GM23338 (cell line): ENCODE measurements around the gene MT1A. TPM values are rescaled to one million over a fixed set of nuclear protein-coding genes. Genes with fewer than 3 reads are reported as not detected.

Source experiments
- ATAC-seq: fragments of 200-7000 bp; cut with Tn5 transposase; 3 replicates; pipeline ENCODE4 v1.9.1; 2020
- DNase-seq: peaks from one replicate; pipeline ENCODE4 v3.0.0-alpha.2; 2015; ENCODE audit warnings: low spot score
- H2AFZ ChIP-seq: fragments of 200-600 bp; sonication (generic); 2 replicates; pipeline ENCODE4 v1.8.0; 2016; ENCODE audit warnings: antibody characterized with exemption, mild to moderate bottlenecking, moderate library complexity
- H3F3A ChIP-seq: fragments of 200-600 bp; sonication (generic); replicated peaks from 2 replicates; pipeline ENCODE4 v1.8.0; 2017; ENCODE audit warnings: antibody characterized with exemption, mixed run types, low read depth
- H3K27ac ChIP-seq: fragments of 200-600 bp; sonication (generic); 2 replicates; pipeline ENCODE4 v1.6.1; 2016; ENCODE audit warnings: low read depth
- H3K27me3 ChIP-seq: fragments of 200-600 bp; sonication (generic); 2 replicates; pipeline ENCODE4 v1.8.0; 2016; ENCODE audit warnings: mild to moderate bottlenecking, mixed run types, moderate library complexity; ENCODE audit not compliant: insufficient read depth
- H3K36me3 ChIP-seq: fragments of 200-600 bp; sonication (generic); 2 replicates; pipeline ENCODE4 v1.8.0; 2016; ENCODE audit warnings: mild to moderate bottlenecking; ENCODE audit not compliant: insufficient read depth
- H3K4me1 ChIP-seq: fragments of 200-600 bp; sonication (generic); 2 replicates; pipeline ENCODE4 v1.8.0; 2016; ENCODE audit warnings: mild to moderate bottlenecking, moderate library complexity; ENCODE audit not compliant: insufficient read depth
- H3K4me2 ChIP-seq: fragments of 200-600 bp; sonication (generic); 2 replicates; pipeline ENCODE4 v1.7.1; 2017; ENCODE audit warnings: mixed run types
- H3K4me3 ChIP-seq: fragments of 200-600 bp; sonication (generic); 2 replicates; pipeline ENCODE4 v1.6.1; 2016; ENCODE audit warnings: mixed run types
- H3K79me2 ChIP-seq: fragments of 200-600 bp; sonication (generic); replicated peaks from 2 replicates; pipeline ENCODE4 v1.8.0; 2017; ENCODE audit warnings: mild to moderate bottlenecking; ENCODE audit not compliant: insufficient read depth
- H3K9me2 ChIP-seq: fragments of 200-600 bp; sonication (generic); 2 replicates; pipeline ENCODE4 v1.8.0; 2017; ENCODE audit not compliant: insufficient read depth
- H4K20me1 ChIP-seq: fragments of 200-600 bp; sonication (generic); replicated peaks from 2 replicates; pipeline ENCODE4 v1.8.0; 2017; ENCODE audit warnings: mild to moderate bottlenecking; ENCODE audit not compliant: insufficient read depth
- H3K27ac Mint-ChIP-seq: 2 replicates; pipeline ENCODE4 v1.8.0; 2020; ENCODE audit warnings: inconsistent platforms, mild to moderate bottlenecking, moderate library complexity, mixed read lengths
- H3K27me3 Mint-ChIP-seq: 3 replicates; pipeline ENCODE4 v1.8.0; 2022; ENCODE audit warnings: low read depth, mild to moderate bottlenecking, moderate library complexity, mixed read lengths, inconsistent platforms; ENCODE audit not compliant: insufficient read depth, poor library complexity
- H3K36me3 Mint-ChIP-seq: 3 replicates; pipeline ENCODE4 v1.8.0; 2021; ENCODE audit warnings: low read depth, mild to moderate bottlenecking, inconsistent platforms, moderate library complexity, mixed read lengths
- H3K4me1 Mint-ChIP-seq: 3 replicates; pipeline ENCODE4 v1.8.0; 2020; ENCODE audit warnings: mild to moderate bottlenecking, inconsistent platforms, mixed read lengths
- H3K4me3 Mint-ChIP-seq: 3 replicates; pipeline ENCODE4 v1.8.0; 2021; ENCODE audit warnings: moderate library complexity, mild to moderate bottlenecking, inconsistent platforms, mixed read lengths
- H3K9me3 Mint-ChIP-seq: 3 replicates; pipeline ENCODE4 v1.8.0; 2020; ENCODE audit warnings: moderate library complexity, mild to moderate bottlenecking, inconsistent platforms, mixed read lengths
- CREB1 ChIP-seq: fragments of 250-450 bp; sonication (Bioruptor Pico); IDR thresholded peaks from 2 replicates; pipeline ENCODE4 v1.5.0; 2020; ENCODE audit warnings: low read depth, mild to moderate bottlenecking, moderate library complexity
- JUNB ChIP-seq: IDR thresholded peaks from one replicate; pipeline ENCODE4 v1.6.1; 2016; ENCODE audit warnings: antibody characterized with exemption; ENCODE audit not compliant: unreplicated experiment
- POLR2AphosphoS5 ChIP-seq: IDR thresholded peaks from 2 replicates; pipeline ENCODE4 v1.6.1; 2016; ENCODE audit warnings: antibody characterized with exemption, low read depth
- STAT1 ChIP-seq: IDR thresholded peaks from one replicate; pipeline ENCODE4 v1.6.1; 2016; ENCODE audit warnings: antibody characterized with exemption; ENCODE audit not compliant: unreplicated experiment
- ZNF331 ChIP-seq: fragments of 250-450 bp; sonication (Bioruptor Pico); IDR thresholded peaks from 2 replicates; pipeline ENCODE4 v1.5.0; 2020; ENCODE audit warnings: low read depth, mild to moderate bottlenecking, moderate library complexity
- polyA plus RNA-seq: library from polyadenylated mRNA; unstranded; fragments of >200 nt; fragmentation: Nextera tagmentation; extraction: Ambion mirVana; gene quantifications from 2 replicates; pipeline ENCODE4 v1.2.1, GENCODE V29; 2016
- total RNA-seq: library from RNA; depleted of rRNA; stranded (reverse); fragments of >200 nt; shearing (Covaris generic); gene quantifications from 2 replicates; pipeline ENCODE4 v1.2.3, GENCODE V29; 2014
- TF ChIP-seq, protein P1 (sequence below), 2 experiments: fragments of 200-600 bp in 1 of 2; sonication (generic) in 1 of 2; conservative IDR thresholded peaks; 2 replicates each; pipeline versions ENCODE4 v1.5.1 to v1.6.1; 2016 to 2017; ENCODE audit warnings: antibody characterized with exemption in 2 of 2, low read depth in 2 of 2, mild to moderate bottlenecking in 2 of 2, moderate library complexity in 1 of 2
- TF ChIP-seq, protein P2 (sequence below): IDR thresholded peaks from one replicate; pipeline ENCODE4 v1.6.1; 2018; ENCODE audit warnings: antibody characterized with exemption; ENCODE audit not compliant: unreplicated experiment

The MT1A gene
- total and polyA plus RNA-seq, 2 experiments from 2014 or later = 2.5 TPM; not detected in 1

DNA sequence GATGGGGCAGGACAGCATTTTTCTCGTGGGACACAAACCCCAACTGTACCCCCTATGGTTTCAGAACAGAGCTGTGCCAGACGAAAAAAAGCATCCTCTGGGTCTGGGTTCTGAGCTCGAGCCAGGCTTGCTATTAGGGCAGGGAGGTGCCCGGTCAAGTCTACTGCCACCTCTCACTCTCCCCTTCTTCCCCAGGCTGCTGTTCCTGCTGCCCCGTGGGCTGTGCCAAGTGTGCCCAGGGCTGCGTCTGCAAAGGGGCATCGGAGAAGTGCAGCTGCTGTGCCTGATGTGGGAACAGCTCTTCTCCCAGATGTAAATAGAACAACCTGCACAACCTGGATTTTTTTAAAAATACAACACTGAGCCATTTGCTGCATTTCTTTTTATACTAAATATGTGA lies 11.8 kb upstream of the MT1A start:
- H3K4me2 ChIP-seq = peak overlapping the region; percentile 62; the same call in 1 of the 2 replicates
- H3K4me3 ChIP-seq = 0 out of 2 replicates have a peak overlapping the region, but pooled peaks have one; percentile 63
- peaks cover 10% of the 10 kb centered on the region; the same call in 1 of the 2 replicates for H3F3A ChIP-seq
- ATAC-seq (no peak), DNase-seq (no peak)
- peaks cover 8% of the 10 kb centered on the region; the same call in 1 of the 2 replicates for H4K20me1 ChIP-seq
- TF ChIP-seq ZNF331 (CRISPR knock-in tag) (no peak), STAT1 (no peak), CREB1 (CRISPR knock-in tag) (no peak)
- TF ChIP-seq, protein P1, sequence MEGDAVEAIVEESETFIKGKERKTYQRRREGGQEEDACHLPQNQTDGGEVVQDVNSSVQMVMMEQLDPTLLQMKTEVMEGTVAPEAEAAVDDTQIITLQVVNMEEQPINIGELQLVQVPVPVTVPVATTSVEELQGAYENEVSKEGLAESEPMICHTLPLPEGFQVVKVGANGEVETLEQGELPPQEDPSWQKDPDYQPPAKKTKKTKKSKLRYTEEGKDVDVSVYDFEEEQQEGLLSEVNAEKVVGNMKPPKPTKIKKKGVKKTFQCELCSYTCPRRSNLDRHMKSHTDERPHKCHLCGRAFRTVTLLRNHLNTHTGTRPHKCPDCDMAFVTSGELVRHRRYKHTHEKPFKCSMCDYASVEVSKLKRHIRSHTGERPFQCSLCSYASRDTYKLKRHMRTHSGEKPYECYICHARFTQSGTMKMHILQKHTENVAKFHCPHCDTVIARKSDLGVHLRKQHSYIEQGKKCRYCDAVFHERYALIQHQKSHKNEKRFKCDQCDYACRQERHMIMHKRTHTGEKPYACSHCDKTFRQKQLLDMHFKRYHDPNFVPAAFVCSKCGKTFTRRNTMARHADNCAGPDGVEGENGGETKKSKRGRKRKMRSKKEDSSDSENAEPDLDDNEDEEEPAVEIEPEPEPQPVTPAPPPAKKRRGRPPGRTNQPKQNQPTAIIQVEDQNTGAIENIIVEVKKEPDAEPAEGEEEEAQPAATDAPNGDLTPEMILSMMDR (conservative IDR thresholded peaks at IDR 0.05; ENCODE audit: low read depth in 2 of 2) = no peak
- TF ChIP-seq, protein P2, sequence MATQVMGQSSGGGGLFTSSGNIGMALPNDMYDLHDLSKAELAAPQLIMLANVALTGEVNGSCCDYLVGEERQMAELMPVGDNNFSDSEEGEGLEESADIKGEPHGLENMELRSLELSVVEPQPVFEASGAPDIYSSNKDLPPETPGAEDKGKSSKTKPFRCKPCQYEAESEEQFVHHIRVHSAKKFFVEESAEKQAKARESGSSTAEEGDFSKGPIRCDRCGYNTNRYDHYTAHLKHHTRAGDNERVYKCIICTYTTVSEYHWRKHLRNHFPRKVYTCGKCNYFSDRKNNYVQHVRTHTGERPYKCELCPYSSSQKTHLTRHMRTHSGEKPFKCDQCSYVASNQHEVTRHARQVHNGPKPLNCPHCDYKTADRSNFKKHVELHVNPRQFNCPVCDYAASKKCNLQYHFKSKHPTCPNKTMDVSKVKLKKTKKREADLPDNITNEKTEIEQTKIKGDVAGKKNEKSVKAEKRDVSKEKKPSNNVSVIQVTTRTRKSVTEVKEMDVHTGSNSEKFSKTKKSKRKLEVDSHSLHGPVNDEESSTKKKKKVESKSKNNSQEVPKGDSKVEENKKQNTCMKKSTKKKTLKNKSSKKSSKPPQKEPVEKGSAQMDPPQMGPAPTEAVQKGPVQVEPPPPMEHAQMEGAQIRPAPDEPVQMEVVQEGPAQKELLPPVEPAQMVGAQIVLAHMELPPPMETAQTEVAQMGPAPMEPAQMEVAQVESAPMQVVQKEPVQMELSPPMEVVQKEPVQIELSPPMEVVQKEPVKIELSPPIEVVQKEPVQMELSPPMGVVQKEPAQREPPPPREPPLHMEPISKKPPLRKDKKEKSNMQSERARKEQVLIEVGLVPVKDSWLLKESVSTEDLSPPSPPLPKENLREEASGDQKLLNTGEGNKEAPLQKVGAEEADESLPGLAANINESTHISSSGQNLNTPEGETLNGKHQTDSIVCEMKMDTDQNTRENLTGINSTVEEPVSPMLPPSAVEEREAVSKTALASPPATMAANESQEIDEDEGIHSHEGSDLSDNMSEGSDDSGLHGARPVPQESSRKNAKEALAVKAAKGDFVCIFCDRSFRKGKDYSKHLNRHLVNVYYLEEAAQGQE = no peak
- peaks cover 91% of the 10 kb centered on the region for H3K27me3 Mint-ChIP-seq
- H2AFZ ChIP-seq = no peak overlapping the region
- no peaks in the 10 kb centered on the region for H3K36me3 ChIP-seq
- peaks cover 11% of the 10 kb centered on the region; the same call in 1 of the 3 replicates for H3K9me3 Mint-ChIP-seq
- H3K4me1 Mint-ChIP-seq = peaks cover 30% of the 10 kb centered on the region
- H3K4me3 Mint-ChIP-seq = peak overlapping the region; percentile 82
- peaks cover 14% of the 10 kb centered on the region; the same call in 1 of the 3 replicates for H3K36me3 Mint-ChIP-seq
- peaks cover 100% of the 10 kb centered on the region for H3K27me3 ChIP-seq
- no peaks in the 10 kb centered on the region for H3K79me2 ChIP-seq
- H3K4me1 ChIP-seq = peaks cover 26% of the 10 kb centered on the region
- H3K9me2 ChIP-seq = no peaks in the 10 kb centered on the region; the same call in 1 of the 2 replicates
- no peak overlapping the region for H3K27ac ChIP-seq
- H3K27ac Mint-ChIP-seq = no peak overlapping the region

DNA sequence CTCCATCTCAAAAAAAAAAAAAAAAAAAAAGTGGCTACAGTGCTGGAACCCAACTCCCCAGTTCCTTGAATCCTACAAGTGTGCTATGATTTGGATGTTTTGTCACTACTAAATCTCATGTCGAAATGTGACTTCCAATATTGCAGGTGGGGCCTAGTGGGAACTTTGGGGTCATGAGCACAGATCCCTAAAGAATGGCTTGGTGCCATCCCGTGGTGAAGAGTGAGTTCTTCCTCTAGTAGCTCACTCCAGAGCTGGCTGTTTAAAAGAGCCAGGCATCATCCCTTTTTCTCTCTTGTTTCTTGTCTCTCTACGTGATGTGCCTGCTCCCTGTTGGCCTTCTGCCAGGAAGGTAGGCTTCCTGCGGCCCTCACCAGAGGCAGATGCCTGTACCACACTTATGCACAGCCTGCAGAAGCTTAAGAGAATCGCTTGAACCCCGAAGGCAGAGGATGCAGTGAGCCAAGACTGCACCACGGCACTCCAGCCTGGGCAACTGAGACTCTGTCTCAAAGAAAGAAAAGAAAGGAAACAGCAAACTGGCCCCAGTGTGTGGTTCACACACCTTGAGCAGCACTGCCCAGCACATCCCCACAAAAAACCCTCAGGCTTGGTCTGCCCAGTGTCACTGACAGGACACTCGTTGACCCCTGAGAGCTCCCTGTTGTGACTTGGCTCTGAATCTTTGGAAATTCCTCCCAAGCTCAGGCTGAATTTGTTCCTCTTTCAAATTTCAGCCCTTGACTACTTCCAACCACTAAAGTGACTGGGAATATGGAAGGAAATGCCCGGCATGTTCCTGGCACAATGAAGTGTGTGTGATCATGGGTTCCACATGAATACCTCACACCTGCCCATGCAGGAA lies 9.7 kb upstream of the MT1A start:
- Mint-ChIP-seq H3K9me3 (no peaks in the 10 kb centered on the region), H3K27me3 (peaks cover 96% of the 10 kb centered on the region), H3K27ac (no peak overlapping the region), H3K36me3 (peaks cover 14% of the 10 kb centered on the region; the same call in 1 of the 3 replicates), H3K4me1 (peaks cover 23% of the 10 kb centered on the region), H3K4me3 (no peak overlapping the region)
- peaks cover 100% of the 10 kb centered on the region for H3K27me3 ChIP-seq
- no peak overlapping the region for H2AFZ ChIP-seq
- no peak for ATAC-seq
- H3K9me2 ChIP-seq = no peaks in the 10 kb centered on the region
- H3K4me1 ChIP-seq = peaks cover 23% of the 10 kb centered on the region; the same call in 1 of the 2 replicates
- H3K36me3 ChIP-seq = no peaks in the 10 kb centered on the region
- no peaks in the 10 kb centered on the region for H3K79me2 ChIP-seq
- peaks cover 12% of the 10 kb centered on the region; the same call in 1 of the 2 replicates for H3F3A ChIP-seq
- no peak for DNase-seq
- TF ChIP-seq POLR2AphosphoS5 (no peak), CREB1 (CRISPR knock-in tag) (no peak), JUNB (no peak)
- TF ChIP-seq, protein P1 (conservative IDR thresholded peaks at IDR 0.05; ENCODE audit: low read depth in 2 of 2) = peak in 1 of 2 experiments; percentile 27; a peak in 1 of 4 replicates
- TF ChIP-seq, protein P2 = no peak
- H4K20me1 ChIP-seq = peaks cover 17% of the 10 kb centered on the region
- H3K27ac ChIP-seq = no peak overlapping the region
- no peak overlapping the region for H3K4me3 ChIP-seq
- no peak overlapping the region for H3K4me2 ChIP-seq
